GM23338 (cell line): ENCODE measurements around the gene NEB.
"Not testable (repeated sequence)": the region's sequence is repeated elsewhere in the genome, so short reads cannot be mapped to it uniquely, and the experiment has no call there.

Experiments used
- CTCF ChIP-seq, 2 experiments: fragments of 200-600 bp in 1 of 2; sonication (generic) in 1 of 2; conservative IDR thresholded peaks; 2 replicates each; pipeline versions ENCODE4 v1.5.1 to v1.6.1; 2016 to 2017; ENCODE audit warnings: antibody characterized with exemption in 2 of 2, low read depth in 2 of 2, mild to moderate bottlenecking in 2 of 2, moderate library complexity in 1 of 2
- ETS1 ChIP-seq: IDR thresholded peaks from 2 replicates; pipeline ENCODE4 v1.6.1; 2016; ENCODE audit warnings: antibody characterized with exemption
- EZH2 ChIP-seq: fragments of 200-600 bp; sonication (generic); IDR thresholded peaks from one replicate; pipeline ENCODE4 v1.8.0; 2017; ENCODE audit warnings: antibody characterized with exemption, mild to moderate bottlenecking, low read depth; ENCODE audit not compliant: unreplicated experiment
- NANOG ChIP-seq: IDR thresholded peaks from 2 replicates; pipeline ENCODE4 v1.6.1; 2016; ENCODE audit warnings: antibody characterized with exemption, borderline replicate concordance
- POLR2AphosphoS5 ChIP-seq: IDR thresholded peaks from 2 replicates; pipeline ENCODE4 v1.6.1; 2016; ENCODE audit warnings: antibody characterized with exemption, low read depth

GRCh38 chr2:151646512-151646911, 87.8 kb downstream of the NEB start:
- not testable (repeated sequence) for TF ChIP-seq POLR2AphosphoS5; CTCF (conservative IDR thresholded peaks at IDR 0.05; ENCODE audit: low read depth in 2 of 2); EZH2; ETS1; NANOG
